ENCODE measurements around the gene SAMD4B.

The SAMD4B gene

DNA sequence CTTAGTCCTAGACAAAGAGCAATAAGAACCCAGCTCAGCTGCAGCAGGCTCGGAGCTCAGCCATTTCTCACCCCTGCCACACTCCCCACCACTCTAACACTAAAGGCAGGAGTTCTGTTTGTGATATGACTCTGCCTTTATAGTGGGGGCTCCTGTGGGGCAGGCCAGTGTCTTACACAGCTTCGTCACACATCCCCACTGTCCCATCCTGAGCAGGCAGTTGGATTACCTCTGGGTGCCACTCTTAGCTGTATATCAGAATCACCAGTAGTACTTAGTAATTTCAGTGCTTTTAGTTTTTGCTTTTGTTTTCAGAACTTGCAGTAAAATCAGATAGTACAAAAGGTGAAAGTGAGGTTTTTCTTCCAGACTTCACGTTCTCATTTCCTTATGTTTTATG, 16.8 kb downstream of the SAMD4B start:
- H3K4me1 ChIP-seq (ENCODE audit: control insufficient read depth, insufficient read depth, low read length), result peaks cover 23% of the 10 kb centered on the region
- no peak overlapping the region for H3K4me3 ChIP-seq (ENCODE audit: low read length)
- H3K36me3 ChIP-seq (ENCODE audit: insufficient read depth, low read length), result peaks cover 65% of the 10 kb centered on the region
- H3K4me2 ChIP-seq (ENCODE audit: low read length), result no peak overlapping the region
- H3K27me3 ChIP-seq (ENCODE audit: control insufficient read depth, insufficient read depth, low read length), result no peaks in the 10 kb centered on the region
- H3K9me3 ChIP-seq (replicated peaks; ENCODE audit: low read length), result no peaks in the 10 kb centered on the region
- no peak overlapping the region for H3K9ac ChIP-seq (ENCODE audit: low read depth, low read length)

DNA sequence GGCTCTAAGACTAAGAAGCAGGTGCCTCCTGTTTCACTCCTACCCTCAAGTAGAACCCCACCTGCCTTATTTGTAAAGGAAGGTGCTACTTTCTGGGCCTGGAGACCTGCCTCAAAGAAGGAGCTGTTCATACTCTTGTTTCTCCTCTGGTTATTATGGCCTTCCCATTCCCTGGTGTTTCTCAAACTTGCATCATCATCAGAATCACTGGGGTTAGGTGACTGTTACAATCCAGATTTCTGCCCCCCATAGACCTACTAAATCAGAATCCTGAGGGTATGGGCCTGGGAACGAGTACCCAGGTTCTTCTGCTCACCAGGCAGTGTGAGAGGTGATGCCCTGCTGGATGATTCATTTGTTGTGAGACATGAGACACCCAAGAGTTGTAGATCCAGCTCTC, 18.4 kb downstream of the SAMD4B start:
- Histone ChIP-seq H3K9me3 (replicated peaks; ENCODE audit: low read length) (no peaks in the 10 kb centered on the region), H3K27me3 (ENCODE audit: control insufficient read depth, insufficient read depth, low read length) (no peaks in the 10 kb centered on the region), H3K36me3 (ENCODE audit: insufficient read depth, low read length) (peaks cover 61% of the 10 kb centered on the region), H3K4me2 (ENCODE audit: low read length) (no peak overlapping the region), H3K4me3 (ENCODE audit: low read length) (no peak overlapping the region), H3K9ac (ENCODE audit: low read depth, low read length) (no peak overlapping the region), H3K4me1 (ENCODE audit: control insufficient read depth, insufficient read depth, low read length) (peaks cover 24% of the 10 kb centered on the region)

DNA sequence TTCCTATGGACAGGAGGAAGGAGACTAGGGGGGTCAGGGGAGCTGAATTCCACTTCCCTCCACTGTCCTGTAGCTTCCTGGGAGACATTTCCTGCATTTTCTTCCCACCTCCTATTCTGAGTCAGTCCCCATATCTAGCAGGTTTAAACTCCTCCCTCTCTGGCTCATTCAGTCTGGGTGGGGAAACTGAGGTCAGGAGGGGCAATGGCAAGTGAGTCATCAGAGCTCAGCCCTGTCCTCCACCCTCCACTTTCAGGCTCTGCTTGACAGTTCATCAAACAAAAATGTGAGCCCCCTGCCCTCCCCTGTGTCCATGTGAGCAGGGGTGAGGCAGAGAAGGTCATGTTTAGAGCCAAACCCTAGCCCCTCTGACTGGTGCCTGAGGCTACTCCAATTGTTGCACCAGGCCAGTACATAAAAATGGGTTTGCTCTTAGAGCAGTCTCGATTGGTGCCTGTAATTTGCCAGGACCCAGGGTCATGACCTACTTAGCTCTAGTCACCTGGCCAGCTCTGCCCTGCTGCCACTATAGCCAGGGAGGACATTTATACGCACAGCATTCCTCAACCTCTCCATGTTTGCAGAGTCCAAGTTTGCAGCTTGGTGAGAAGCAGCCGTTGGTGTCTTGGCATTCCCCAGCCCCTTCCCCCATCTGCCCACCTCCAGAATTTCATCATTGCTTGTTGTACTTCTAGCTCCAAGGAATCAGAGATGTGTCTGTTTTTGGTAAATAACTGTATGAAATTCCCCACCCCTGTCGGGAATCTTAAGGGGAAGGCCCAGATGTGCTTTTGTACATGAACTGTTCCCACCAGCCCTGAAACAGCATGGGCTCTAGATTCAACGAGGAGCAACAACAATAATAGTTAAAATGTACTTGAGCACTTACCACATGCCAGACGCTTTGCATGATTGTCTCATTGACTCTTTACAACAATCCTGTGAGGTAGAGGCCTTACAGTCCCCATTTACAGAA, 20.7 kb downstream of the SAMD4B start:
- H3K9ac ChIP-seq (ENCODE audit: low read depth, low read length), result peak overlapping the region; percentile 14
- peak overlapping the region; percentile 41 for H3K4me3 ChIP-seq (ENCODE audit: low read length)
- H3K27me3 ChIP-seq (ENCODE audit: control insufficient read depth, insufficient read depth, low read length), result no peaks in the 10 kb centered on the region
- peaks cover 24% of the 10 kb centered on the region for H3K4me1 ChIP-seq (ENCODE audit: control insufficient read depth, insufficient read depth, low read length)
- peaks cover 47% of the 10 kb centered on the region for H3K36me3 ChIP-seq (ENCODE audit: insufficient read depth, low read length)
- peak overlapping the region; percentile 36 for H3K4me2 ChIP-seq (ENCODE audit: low read length)
- H3K9me3 ChIP-seq (replicated peaks; ENCODE audit: low read length), result no peaks in the 10 kb centered on the region

DNA sequence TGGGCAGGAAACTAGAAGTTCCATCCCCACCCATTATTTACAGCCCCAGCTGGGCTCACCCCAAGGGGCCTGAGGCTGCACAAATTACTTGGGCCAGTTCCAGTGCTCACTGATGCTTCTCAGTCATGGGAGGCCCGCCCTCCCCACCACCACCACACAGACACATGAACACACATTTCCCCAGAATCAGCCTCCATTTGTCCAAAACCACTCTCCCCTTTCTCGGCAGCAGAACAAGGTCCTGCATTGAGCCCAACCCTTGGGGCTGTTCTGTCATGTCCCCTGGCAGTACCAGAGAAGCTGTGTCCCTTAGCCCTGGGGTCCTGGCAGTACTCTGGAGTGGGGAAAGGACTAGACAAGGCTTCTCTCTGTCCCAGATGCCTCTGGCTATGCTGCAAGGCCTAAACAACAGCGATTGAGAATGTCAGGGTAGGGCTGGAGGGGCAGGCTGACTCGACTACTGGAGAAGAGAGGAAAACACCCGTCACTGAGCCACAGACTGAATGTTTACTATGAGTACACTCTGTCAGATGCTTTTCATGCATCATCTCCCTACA, 21.8 kb downstream of the SAMD4B start:
- no peaks in the 10 kb centered on the region for H3K9me3 ChIP-seq (replicated peaks; ENCODE audit: low read length)
- H3K4me2 ChIP-seq (ENCODE audit: low read length), result no peak overlapping the region
- no peak overlapping the region for H3K9ac ChIP-seq (ENCODE audit: low read depth, low read length)
- H3K4me3 ChIP-seq (ENCODE audit: low read length), result no peak overlapping the region
- peaks cover 24% of the 10 kb centered on the region for H3K4me1 ChIP-seq (ENCODE audit: control insufficient read depth, insufficient read depth, low read length)
- H3K36me3 ChIP-seq (ENCODE audit: insufficient read depth, low read length), result peaks cover 51% of the 10 kb centered on the region
- H3K27me3 ChIP-seq (ENCODE audit: control insufficient read depth, insufficient read depth, low read length), result no peaks in the 10 kb centered on the region

DNA sequence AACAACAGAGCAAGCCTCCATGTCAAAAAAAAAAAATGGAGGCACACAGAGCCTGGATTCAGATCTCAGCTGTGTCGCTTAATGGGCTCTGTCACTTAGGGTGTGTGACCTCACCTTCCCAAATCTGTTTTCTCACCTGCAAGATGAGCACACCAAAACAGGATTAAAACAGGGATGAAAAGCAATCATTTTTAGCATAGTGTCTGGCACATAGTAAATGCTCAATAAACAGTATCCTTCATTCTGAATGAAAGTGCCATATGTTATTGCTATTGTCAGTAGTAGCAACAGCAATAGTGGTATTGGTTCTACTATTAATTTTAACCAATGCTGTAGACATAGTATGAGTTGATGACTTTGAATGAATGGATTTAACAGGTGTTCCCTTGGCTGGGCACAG, 23.3 kb downstream of the SAMD4B start:
- Histone ChIP-seq H3K9ac (ENCODE audit: low read depth, low read length) (no peak overlapping the region), H3K4me3 (ENCODE audit: low read length) (no peak overlapping the region), H3K9me3 (replicated peaks; ENCODE audit: low read length) (no peaks in the 10 kb centered on the region), H3K4me1 (ENCODE audit: control insufficient read depth, insufficient read depth, low read length) (peaks cover 24% of the 10 kb centered on the region), H3K4me2 (ENCODE audit: low read length) (no peak overlapping the region), H3K36me3 (ENCODE audit: insufficient read depth, low read length) (peaks cover 52% of the 10 kb centered on the region), H3K27me3 (ENCODE audit: control insufficient read depth, insufficient read depth, low read length) (no peaks in the 10 kb centered on the region)

DNA sequence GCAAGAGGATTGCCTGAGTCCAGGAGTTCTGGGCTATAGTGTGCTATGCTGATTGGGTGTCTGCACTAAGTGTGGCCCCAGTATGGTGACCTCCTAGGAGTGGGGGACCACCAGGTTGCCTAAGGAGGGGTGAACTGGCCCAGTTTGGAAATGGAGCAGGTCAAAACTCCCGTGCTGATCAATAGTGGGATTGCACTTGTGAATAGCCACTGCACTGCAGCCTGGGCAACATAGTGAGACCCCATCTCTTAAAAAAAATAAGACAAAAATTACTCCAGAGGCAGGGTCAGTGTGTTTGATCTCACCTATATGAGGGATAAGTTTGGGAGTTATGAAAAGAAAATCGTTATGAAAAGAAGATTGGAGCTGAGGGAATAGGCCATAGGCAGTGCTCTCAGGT, 27.0 kb downstream of the SAMD4B start:
- Histone ChIP-seq H3K36me3 (ENCODE audit: insufficient read depth, low read length) (peaks cover 52% of the 10 kb centered on the region), H3K4me1 (ENCODE audit: control insufficient read depth, insufficient read depth, low read length) (peaks cover 20% of the 10 kb centered on the region), H3K27me3 (ENCODE audit: control insufficient read depth, insufficient read depth, low read length) (no peaks in the 10 kb centered on the region), H3K9ac (ENCODE audit: low read depth, low read length) (no peak overlapping the region), H3K4me2 (ENCODE audit: low read length) (no peak overlapping the region), H3K9me3 (replicated peaks; ENCODE audit: low read length) (no peaks in the 10 kb centered on the region), H3K4me3 (ENCODE audit: low read length) (no peak overlapping the region)

DNA sequence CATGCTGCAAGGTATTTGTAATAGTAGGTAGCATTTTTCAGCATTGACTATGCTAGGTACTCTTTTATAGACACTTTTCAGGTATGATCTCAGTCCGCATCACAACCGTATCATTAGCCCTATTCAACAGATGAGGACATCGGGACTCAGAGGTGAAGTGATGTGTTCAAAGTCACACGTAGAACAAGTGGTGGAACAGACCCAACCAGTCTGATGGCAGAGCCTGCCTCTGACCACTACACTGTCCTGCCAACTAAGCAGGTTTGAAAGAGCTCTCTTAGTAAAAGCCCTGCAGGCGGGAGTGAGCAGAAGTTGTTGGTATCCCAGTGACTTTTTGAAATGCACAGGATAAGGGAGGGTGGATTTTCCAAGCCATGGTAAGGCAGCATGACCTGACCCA, 28.5 kb downstream of the SAMD4B start:
- H3K4me3 ChIP-seq (ENCODE audit: low read length), result no peak overlapping the region
- no peak overlapping the region for H3K4me2 ChIP-seq (ENCODE audit: low read length)
- H3K9ac ChIP-seq (ENCODE audit: low read depth, low read length), result no peak overlapping the region
- H3K36me3 ChIP-seq (ENCODE audit: insufficient read depth, low read length), result peaks cover 53% of the 10 kb centered on the region
- no peaks in the 10 kb centered on the region for H3K9me3 ChIP-seq (replicated peaks; ENCODE audit: low read length)
- H3K27me3 ChIP-seq (ENCODE audit: control insufficient read depth, insufficient read depth, low read length), result no peaks in the 10 kb centered on the region
- H3K4me1 ChIP-seq (ENCODE audit: control insufficient read depth, insufficient read depth, low read length), result peaks cover 20% of the 10 kb centered on the region

DNA sequence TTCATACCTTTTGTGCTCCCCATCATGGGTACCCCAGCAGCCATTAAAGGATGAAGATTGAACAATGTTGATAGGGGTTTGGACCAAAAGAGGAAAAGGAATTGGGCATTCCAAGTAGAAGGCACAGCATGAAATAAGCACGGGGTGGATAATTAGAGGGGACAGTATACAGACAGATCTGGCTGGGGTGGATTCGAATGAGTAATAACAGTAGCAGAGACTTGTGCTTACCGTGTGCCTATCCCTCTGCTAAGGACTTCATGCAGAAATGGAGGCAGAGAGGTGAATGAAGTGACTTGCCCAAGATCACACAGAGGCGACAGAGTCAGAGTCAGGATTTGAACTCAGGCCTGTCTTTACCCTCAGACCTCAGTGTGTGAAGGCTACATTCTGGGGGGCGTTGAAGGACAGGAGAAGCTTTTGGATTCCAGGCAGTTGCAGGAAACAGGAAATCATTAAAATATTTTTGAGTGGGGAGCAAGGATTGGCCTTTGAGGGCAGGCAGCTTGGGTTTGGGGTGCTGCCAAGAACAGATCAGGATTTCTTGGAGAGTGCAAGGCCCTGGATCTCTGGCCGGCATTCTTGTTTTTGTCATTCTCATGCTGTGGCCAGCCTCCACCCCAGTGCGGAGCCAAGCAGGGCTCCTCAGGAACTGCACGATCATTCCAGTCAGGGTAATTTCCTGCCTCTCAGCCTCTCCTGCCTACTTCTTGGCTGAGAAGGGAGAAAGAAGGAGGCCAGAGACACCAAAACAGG, 30.0 kb downstream of the SAMD4B start:
- Histone ChIP-seq H3K9ac (ENCODE audit: low read depth, low read length) (peak overlapping the region; percentile 80), H3K27me3 (ENCODE audit: control insufficient read depth, insufficient read depth, low read length) (no peaks in the 10 kb centered on the region), H3K4me1 (ENCODE audit: control insufficient read depth, insufficient read depth, low read length) (peaks cover 20% of the 10 kb centered on the region), H3K4me3 (ENCODE audit: low read length) (peak overlapping the region; percentile 3), H3K36me3 (ENCODE audit: insufficient read depth, low read length) (peaks cover 60% of the 10 kb centered on the region), H3K4me2 (ENCODE audit: low read length) (peak overlapping the region; percentile 58), H3K9me3 (replicated peaks; ENCODE audit: low read length) (no peaks in the 10 kb centered on the region)

DNA sequence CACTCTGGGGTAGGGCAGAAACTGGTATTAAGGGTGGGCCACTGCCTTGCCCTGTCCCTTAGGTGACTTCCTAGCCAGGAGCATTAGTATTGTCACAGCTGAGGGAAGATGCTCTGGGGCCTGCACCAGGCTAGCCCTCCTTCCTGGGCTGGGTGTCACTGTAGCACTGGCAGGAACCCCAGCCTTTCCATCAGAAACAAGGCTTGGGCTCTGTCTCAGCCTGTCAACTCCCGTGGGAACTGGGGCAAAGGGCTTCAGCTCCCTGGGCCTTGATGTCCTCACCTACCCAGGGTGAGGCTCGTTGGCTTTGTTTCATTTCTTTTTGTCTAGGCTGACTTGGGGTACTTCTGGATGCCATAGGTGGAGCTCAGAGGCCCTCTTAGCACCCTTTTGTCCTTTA, 30.7 kb downstream of the SAMD4B start:
- Histone ChIP-seq H3K4me3 (ENCODE audit: low read length) (peak overlapping the region; percentile 3), H3K9ac (ENCODE audit: low read depth, low read length) (peak overlapping the region; percentile 80), H3K4me2 (ENCODE audit: low read length) (peak overlapping the region; percentile 58), H3K27me3 (ENCODE audit: control insufficient read depth, insufficient read depth, low read length) (no peaks in the 10 kb centered on the region), H3K9me3 (replicated peaks; ENCODE audit: low read length) (no peaks in the 10 kb centered on the region), H3K4me1 (ENCODE audit: control insufficient read depth, insufficient read depth, low read length) (peaks cover 20% of the 10 kb centered on the region), H3K36me3 (ENCODE audit: insufficient read depth, low read length) (peaks cover 67% of the 10 kb centered on the region)

DNA sequence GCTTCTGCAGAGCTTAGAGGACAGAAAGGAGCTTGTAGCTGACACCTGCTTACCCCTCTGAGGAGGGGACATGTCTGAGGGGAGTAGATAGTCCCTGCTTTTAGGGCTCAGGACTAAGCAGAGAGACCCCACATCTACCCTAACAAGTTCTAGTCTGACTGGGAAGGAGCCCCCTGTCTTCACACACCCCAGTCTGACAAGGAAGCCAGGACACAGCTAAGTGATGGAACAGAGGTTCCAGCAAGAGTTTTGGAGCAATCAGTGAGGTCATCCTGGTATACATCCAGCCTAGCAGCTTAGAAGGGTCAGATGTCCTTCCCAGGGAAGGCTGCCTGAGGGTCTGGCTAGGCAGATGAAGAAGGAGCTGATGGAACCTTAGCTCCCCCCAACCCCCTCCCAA, 33.7 kb downstream of the SAMD4B start:
- no peak overlapping the region for H3K4me2 ChIP-seq (ENCODE audit: low read length)
- H3K9me3 ChIP-seq (replicated peaks; ENCODE audit: low read length), result no peaks in the 10 kb centered on the region
- no peaks in the 10 kb centered on the region for H3K27me3 ChIP-seq (ENCODE audit: control insufficient read depth, insufficient read depth, low read length)
- H3K9ac ChIP-seq (ENCODE audit: low read depth, low read length), result no peak overlapping the region
- H3K36me3 ChIP-seq (ENCODE audit: insufficient read depth, low read length), result peaks cover 66% of the 10 kb centered on the region
- peaks cover 20% of the 10 kb centered on the region for H3K4me1 ChIP-seq (ENCODE audit: control insufficient read depth, insufficient read depth, low read length)
- no peak overlapping the region for H3K4me3 ChIP-seq (ENCODE audit: low read length)
